Measurements from ENCODE around the gene MSI2. TPM values are rescaled to one million over a fixed set of nuclear protein-coding genes. Genes with fewer than 3 reads are reported as not detected.

The MSI2 gene
- total RNA-seq, 2 donors from 2014 or later, result 53.1 to 74.0 TPM

- peaks cover 4% of the 10 kb centered on the region for H3K4me1 ChIP-seq (replicated peaks)
- intact Hi-C loops (cut with DNase I), result loop anchor here (10.0 kb wide), 1 partner anchor 145 kb away; no protein-coding TSS in a partner anchor
- H3K36me3 ChIP-seq, result no peaks in the 10 kb centered on the region
- no peak overlapping the region for H3K27ac ChIP-seq
- TF ChIP-seq CTCF (IDR thresholded peaks at IDR 0.05), result no peak
- no peak for DNase-seq (ENCODE audit: low spot score)
- WGBS, result 79% methylated on average over 10 of the region's 10 CpGs
- H3K4me3 ChIP-seq, result no peak overlapping the region
- no peaks in the 10 kb centered on the region for H3K27me3 ChIP-seq (replicated peaks; ENCODE audit: insufficient read depth)
- no peaks in the 10 kb centered on the region for H3K9me3 ChIP-seq
These were observed 293.7 kb downstream of the MSI2 start for GRCh38 chr17:57550016-57550415.

GRCh38 chr17:57550668-57551315, 294.5 kb downstream of the MSI2 start:
- Histone ChIP-seq H3K27ac (no peak overlapping the region), H3K36me3 (no peaks in the 10 kb centered on the region), H3K4me3 (no peak overlapping the region), H3K9me3 (no peaks in the 10 kb centered on the region), H3K27me3 (replicated peaks; ENCODE audit: insufficient read depth) (no peaks in the 10 kb centered on the region), H3K4me1 (replicated peaks) (peaks cover 4% of the 10 kb centered on the region)
- TF ChIP-seq CTCF (IDR thresholded peaks at IDR 0.05), result no peak
- no peak for TF ChIP-seq POLR2A (IDR thresholded peaks at IDR 0.05)
- TF ChIP-seq POLR2AphosphoS5 (IDR thresholded peaks at IDR 0.05), result no peak
- intact Hi-C loops (cut with DNase I), result loop anchor here (10.0 kb wide), 1 partner anchor 146 kb away; no protein-coding TSS in a partner anchor
- DNase-seq (ENCODE audit: low spot score), result no peak
- 76% methylated on average over 11 of the region's 11 CpGs for WGBS

GRCh38 chr17:57551321-57552079, 295.2 kb downstream of the MSI2 start:
- no peak for DNase-seq (ENCODE audit: low spot score)
- intact Hi-C loops (cut with DNase I), result loop anchor here (10.0 kb wide), 1 partner anchor 147 kb away; no protein-coding TSS in a partner anchor
- Histone ChIP-seq H3K27me3 (replicated peaks; ENCODE audit: insufficient read depth) (no peaks in the 10 kb centered on the region), H3K4me3 (no peak overlapping the region), H3K36me3 (no peaks in the 10 kb centered on the region), H3K27ac (no peak overlapping the region), H3K4me1 (replicated peaks) (peaks cover 4% of the 10 kb centered on the region), H3K9me3 (no peaks in the 10 kb centered on the region)
- TF ChIP-seq CTCF (IDR thresholded peaks at IDR 0.05) (no peak), POLR2A (IDR thresholded peaks at IDR 0.05) (no peak), POLR2AphosphoS5 (IDR thresholded peaks at IDR 0.05) (no peak)
- WGBS, result 86% methylated on average over 14 of the region's 14 CpGs

- H3K27ac ChIP-seq, result no peak overlapping the region
- no peaks in the 10 kb centered on the region for H3K36me3 ChIP-seq
- H3K4me3 ChIP-seq, result no peak overlapping the region
- TF ChIP-seq POLR2AphosphoS5 (IDR thresholded peaks at IDR 0.05), result no peak
- peak in 2 of 4 experiments; percentile 29 to 31 for TF ChIP-seq CTCF (IDR thresholded peaks at IDR 0.05)
- H3K27me3 ChIP-seq (replicated peaks; ENCODE audit: insufficient read depth), result no peaks in the 10 kb centered on the region
- peaks cover 4% of the 10 kb centered on the region for H3K4me1 ChIP-seq (replicated peaks)
- no peaks in the 10 kb centered on the region for H3K9me3 ChIP-seq
- DNase-seq (ENCODE audit: low spot score), result no peak
- 37% methylated on average over 11 of the region's 11 CpGs for WGBS
- intact Hi-C loops (cut with DNase I), result loop anchor here (10.0 kb wide), 1 partner anchor 147 kb away; no protein-coding TSS in a partner anchor
These were observed 295.8 kb downstream of the MSI2 start for GRCh38 chr17:57552114-57552624.
